Kidney (tissue), 22 donors: ENCODE data around the gene VTI1A. TPM values are rescaled to one million over a fixed set of nuclear protein-coding genes. Genes with fewer than 3 reads are reported as not detected.

Experiments used
- DNase-seq, 5 donors: peaks; one replicate each; pipeline ENCODE4 v3.0.0-alpha.2; 2013 to 2020
- FAIRE-seq: peaks from 2 replicates; lab custom pipeline; 2012; peaks lifted over from hg19 to GRCh38; lab: Jason Lieb, UNC
- H3K27ac ChIP-seq, 2 donors: one replicate each; pipeline ENCODE4 v1.7.0; 2013; ENCODE audit warnings: low read depth in 2 of 2, low read length in 2 of 2, inconsistent platforms in 1 of 2
- H3K27me3 ChIP-seq: one replicate; pipeline ENCODE4 v1.7.1; 2013; ENCODE audit warnings: low read length, inconsistent platforms; ENCODE audit not compliant: control insufficient read depth, insufficient read depth
- H3K36me3 ChIP-seq, 3 donors: one replicate each; pipeline versions ENCODE4 v1.7.0 to v1.7.1; 2013; ENCODE audit warnings: low read length in 3 of 3, control low read depth in 1 of 3, inconsistent platforms in 1 of 3; ENCODE audit not compliant: insufficient read depth in 3 of 3, control insufficient read depth in 2 of 3
- H3K4me1 ChIP-seq, 3 donors: one replicate each; pipeline versions ENCODE4 v1.7.0 to v1.7.1; 2013; ENCODE audit warnings: low read length in 3 of 3, inconsistent platforms in 1 of 3, low read depth in 1 of 3; ENCODE audit not compliant: control insufficient read depth in 2 of 3, insufficient read depth in 2 of 3
- H3K4me3 ChIP-seq, 3 donors: one replicate each; pipeline versions ENCODE4 v1.7.0 to v1.8.1; 2013; ENCODE audit warnings: low read length in 3 of 3, control low read depth in 1 of 3, inconsistent platforms in 1 of 3
- H3K9ac ChIP-seq, 3 donors: one replicate each; pipeline versions ENCODE4 v1.7.0 to v1.7.1; 2013; ENCODE audit warnings: low read length in 3 of 3, control low read depth in 1 of 3, inconsistent platforms in 1 of 3
- H3K9me3 ChIP-seq, 3 donors: one replicate each; pipeline versions ENCODE4 v1.7.0 to v1.7.1; 2013; ENCODE audit warnings: low read length in 3 of 3, control low read depth in 1 of 3, inconsistent platforms in 1 of 3; ENCODE audit not compliant: control insufficient read depth in 2 of 3, insufficient read depth in 1 of 3
- intact Hi-C: fragments of 100-400 bp; cut with DNase I; formaldehyde crosslinking; loops from one replicate; pipeline ENCODE4 v1.11.1; 2022
- long read RNA-seq, 10 donors: library from polyadenylated mRNA in 1 of 10; unstranded in 1 of 10; transcript quantifications; one replicate each; pipeline ENCODE4 v2.0.0 and lab custom pipeline, GENCODE V29; 2021 to 2026
- polyA plus RNA-seq: library from polyadenylated mRNA; stranded (reverse); fragments of 350-450 nt; fragmentation: Illumina TruSeq; extraction: RNeasy Lipid Tissue Mini Kit (QIAGEN cat#74804); gene quantifications from one replicate; pipeline ENCODE4 v1.2.3, GENCODE V29; 2014; ENCODE audit warnings: low read depth, low replicate concordance; ENCODE audit not compliant: insufficient read depth
- total RNA-seq: library from RNA; stranded (reverse); fragmentation: NEBNext Ultra II Directional; extraction: Animal tissue kit (Norgen Biotek cat#: 25700); gene quantifications from one replicate; pipeline ENCODE4 v1.2.1, GENCODE V29; 2021
- TF ChIP-seq, protein P1 (sequence below): IDR thresholded peaks from 3 replicates; pipeline ENCODE4 v1.5.1; 2012; ENCODE audit warnings: mild to moderate bottlenecking, moderate library complexity, borderline replicate concordance; ENCODE audit not compliant: insufficient read depth; ENCODE audit errors: extremely low read depth
- donor health status: control.
- donor health status: control.
- donor health status: control.
- donor health status: control.
- donor health status: control.
- donor health status: DM: yes; HTN: yes; CAD: no.
- donor health status: Normal renal cell carcinoma (clear cell type).

The VTI1A gene
- total RNA-seq, result 41.8 TPM
- 9.2 TPM for polyA plus RNA-seq
- long read RNA-seq, donor 1, full-length matches to known transcripts, result 5 of 5 reads
- long read RNA-seq, donor 1, partial matches to known transcripts, result 0 of 5 reads
- long read RNA-seq, donor 1, other reads (novel, unspliced or antisense), result 0 of 5 reads
- long read RNA-seq, donor 2, full-length matches to known transcripts, result 2 of 2 reads
- long read RNA-seq, donor 2, partial matches to known transcripts, result 0 of 2 reads
- long read RNA-seq, donor 2, other reads (novel, unspliced or antisense), result 0 of 2 reads
- long read RNA-seq, donor 3, full-length matches to known transcripts, result 5 of 5 reads
- long read RNA-seq, donor 3, partial matches to known transcripts, result 0 of 5 reads
- long read RNA-seq, donor 3, other reads (novel, unspliced or antisense), result 0 of 5 reads
- long read RNA-seq, donor 4, full-length matches to known transcripts, result 4 of 4 reads
- long read RNA-seq, donor 4, partial matches to known transcripts, result 0 of 4 reads
- long read RNA-seq, donor 4, other reads (novel, unspliced or antisense), result 0 of 4 reads
- long read RNA-seq, donor 5, result 0 reads
- long read RNA-seq, donor 6, full-length matches to known transcripts, result 6 of 6 reads
- long read RNA-seq, donor 6, partial matches to known transcripts, result 0 of 6 reads
- long read RNA-seq, donor 6, other reads (novel, unspliced or antisense), result 0 of 6 reads
- long read RNA-seq, donor 7, full-length matches to known transcripts, result 4 of 17 reads
- long read RNA-seq, donor 7, partial matches to known transcripts, result 3 of 17 reads
- long read RNA-seq, donor 7, other reads (novel, unspliced or antisense), result 10 of 17 reads
- long read RNA-seq, donor 8, full-length matches to known transcripts, result 2 of 2 reads
- long read RNA-seq, donor 8, partial matches to known transcripts, result 0 of 2 reads
- long read RNA-seq, donor 8, other reads (novel, unspliced or antisense), result 0 of 2 reads
- long read RNA-seq, donor 9, partial matches to known transcripts, result 0 of 2 reads
- long read RNA-seq, donor 9, other reads (novel, unspliced or antisense), result 0 of 2 reads
- long read RNA-seq, donor 10, full-length matches to known transcripts, result 6 of 6 reads
- long read RNA-seq, donor 10, partial matches to known transcripts, result 0 of 6 reads
- long read RNA-seq, donor 10, other reads (novel, unspliced or antisense), result 0 of 6 reads

DNA sequence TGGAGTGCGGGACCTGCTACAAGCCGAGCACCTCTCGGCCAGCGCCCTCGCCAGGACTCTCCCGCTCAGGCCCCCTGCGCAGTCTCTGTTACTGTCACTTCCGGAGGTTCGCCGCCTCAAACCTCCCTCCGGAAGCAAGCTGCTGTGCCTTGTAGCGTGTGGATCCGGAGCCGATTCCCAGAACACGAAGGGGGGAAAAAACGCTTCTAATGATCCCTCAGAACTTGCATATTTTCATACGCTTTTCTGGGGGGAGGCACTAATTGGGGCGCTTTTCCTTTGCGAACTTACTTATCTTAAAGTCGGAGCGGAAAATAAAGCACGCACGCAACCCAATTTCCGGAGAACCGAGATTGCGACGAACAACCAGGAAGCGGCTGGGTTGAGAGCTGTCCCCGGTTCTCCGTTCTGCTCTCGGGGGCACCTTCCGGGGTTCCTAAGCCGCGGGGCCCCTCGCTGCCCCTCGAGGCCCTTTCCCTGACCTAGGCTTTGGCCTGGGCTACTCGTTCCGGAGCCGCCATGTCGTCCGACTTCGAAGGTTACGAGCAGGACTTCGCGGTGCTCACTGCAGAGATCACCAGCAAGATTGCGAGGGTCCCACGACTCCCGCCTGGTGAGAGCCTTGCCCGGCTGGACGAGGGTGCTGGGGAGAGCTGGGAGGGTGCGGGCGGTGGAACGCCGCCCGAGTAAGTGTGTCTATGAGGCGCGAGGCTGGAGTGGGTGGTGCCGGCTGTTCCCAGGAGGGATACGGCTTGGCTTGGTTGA is at the start of gene VTI1A, which contains the start of gene ZDHHC6:
Gene VTI1A, plus strand, starts transcription at position 361 of the 765 bp plus-strand sequence. Its CDS starts 159 bp downstream, at position 520.
Gene ZDHHC6, minus strand, starts transcription at position 60 of the 765 bp plus-strand sequence. CDS start 1,478 bp downstream, outside the sequence.
- H3K4me3 ChIP-seq, result peak within 1 kb of the TSS; percentile 93 to 99 (median 94)
- peaks cover 0 to 17% (median 3%) of the 10 kb centered on the region in 3 donors for H3K4me1 ChIP-seq
- H3K27me3 ChIP-seq, result no peaks in the 10 kb centered on the region
- peak within 1 kb of the TSS; percentile 80 to 92 (median 91) for H3K9ac ChIP-seq
- peaks cover 0 to 5% (median 0%) of the 10 kb centered on the region in 3 donors for H3K36me3 ChIP-seq
- TF ChIP-seq, protein P1, sequence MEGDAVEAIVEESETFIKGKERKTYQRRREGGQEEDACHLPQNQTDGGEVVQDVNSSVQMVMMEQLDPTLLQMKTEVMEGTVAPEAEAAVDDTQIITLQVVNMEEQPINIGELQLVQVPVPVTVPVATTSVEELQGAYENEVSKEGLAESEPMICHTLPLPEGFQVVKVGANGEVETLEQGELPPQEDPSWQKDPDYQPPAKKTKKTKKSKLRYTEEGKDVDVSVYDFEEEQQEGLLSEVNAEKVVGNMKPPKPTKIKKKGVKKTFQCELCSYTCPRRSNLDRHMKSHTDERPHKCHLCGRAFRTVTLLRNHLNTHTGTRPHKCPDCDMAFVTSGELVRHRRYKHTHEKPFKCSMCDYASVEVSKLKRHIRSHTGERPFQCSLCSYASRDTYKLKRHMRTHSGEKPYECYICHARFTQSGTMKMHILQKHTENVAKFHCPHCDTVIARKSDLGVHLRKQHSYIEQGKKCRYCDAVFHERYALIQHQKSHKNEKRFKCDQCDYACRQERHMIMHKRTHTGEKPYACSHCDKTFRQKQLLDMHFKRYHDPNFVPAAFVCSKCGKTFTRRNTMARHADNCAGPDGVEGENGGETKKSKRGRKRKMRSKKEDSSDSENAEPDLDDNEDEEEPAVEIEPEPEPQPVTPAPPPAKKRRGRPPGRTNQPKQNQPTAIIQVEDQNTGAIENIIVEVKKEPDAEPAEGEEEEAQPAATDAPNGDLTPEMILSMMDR, result peak; percentile 16
- FAIRE-seq (no peak), DNase-seq (peak; percentile 87 to 93 (median 92))
- intact Hi-C loops, result no loop called here
- H3K9me3 ChIP-seq, result no peaks in the 10 kb centered on the region
- H3K27ac ChIP-seq, result peak within 1 kb of the TSS; percentile 84 to 90

DNA sequence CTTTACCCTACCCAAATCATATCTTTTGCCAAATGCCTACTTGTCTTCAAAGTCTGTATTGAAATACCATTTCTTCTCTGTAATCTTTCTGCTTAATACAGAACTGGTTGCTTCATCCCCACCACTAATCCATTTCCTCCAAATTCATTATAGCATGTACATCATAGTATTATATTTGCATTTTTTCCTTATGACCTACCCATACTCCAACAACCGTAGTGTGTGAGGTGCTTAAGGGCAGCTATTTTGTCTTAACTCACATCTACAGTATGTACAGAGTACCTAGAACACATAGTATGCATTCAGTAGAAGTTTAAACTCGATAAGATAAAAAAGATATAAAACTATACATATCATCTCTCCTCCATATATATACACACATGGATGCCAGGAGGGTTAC is 49.4 kb upstream of the VTI1A start:
- TF ChIP-seq, protein P1, result no peak
- no peaks in the 10 kb centered on the region for H3K36me3 ChIP-seq

DNA sequence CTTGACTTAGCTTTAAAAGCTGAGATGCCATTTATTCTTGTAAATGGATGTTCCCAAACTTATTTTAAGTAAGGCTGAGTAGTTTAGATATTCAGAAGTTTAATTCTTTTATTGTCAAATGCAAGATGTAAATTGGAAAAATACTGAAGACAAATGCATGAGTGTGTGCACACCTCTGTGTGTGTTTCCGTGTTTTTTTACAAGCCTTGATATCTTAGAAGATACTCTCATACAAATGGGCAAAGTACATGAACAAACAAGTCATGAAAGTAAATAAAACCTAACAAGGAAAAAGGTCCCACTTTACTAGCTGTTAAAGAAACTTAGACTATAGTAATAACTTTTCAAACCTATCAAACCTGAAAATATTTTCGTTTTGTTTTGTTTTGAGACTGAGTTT is 44.1 kb upstream of the VTI1A start:
- Histone ChIP-seq H3K36me3 (no peaks in the 10 kb centered on the region), H3K27ac (no peak overlapping the region), H3K9me3 (no peaks in the 10 kb centered on the region), H3K9ac (no peak overlapping the region), H3K4me3 (no peak overlapping the region), H3K27me3 (no peaks in the 10 kb centered on the region), H3K4me1 (no peaks in the 10 kb centered on the region)
- no peak for FAIRE-seq
- TF ChIP-seq, protein P1, result no peak
- no peak for DNase-seq
- intact Hi-C loops, result no loop called here

More for the DNA sequence above, 49.4 kb upstream of the VTI1A start:
- no peaks in the 10 kb centered on the region for H3K4me1 ChIP-seq
- H3K27me3 ChIP-seq, result no peaks in the 10 kb centered on the region
- H3K9me3 ChIP-seq, result no peaks in the 10 kb centered on the region
- no peak overlapping the region for H3K9ac ChIP-seq
- FAIRE-seq (no peak), DNase-seq (no peak)
- no peak overlapping the region for H3K27ac ChIP-seq
- no peak overlapping the region for H3K4me3 ChIP-seq
- intact Hi-C loops, result no loop called here
